B cell (primary cell): ENCODE data around the gene FAM53C. TPM values are rescaled to one million over a fixed set of nuclear protein-coding genes. Genes with fewer than 3 reads are reported as not detected.

Source experiments
- ATAC-seq: fragments of 200-7000 bp; cut with Tn5 transposase; one replicate; pipeline ENCODE4 v1.10.0; 2021; ENCODE audit warnings: low read depth, mild to moderate bottlenecking, moderate number of reproducible peaks, moderate library complexity
- CTCF ChIA-PET: fragments of 350-600 bp; sonication (Branson Sonifier 250); formaldehyde crosslinking; loops from one replicate; lab custom pipeline; 2021; ENCODE audit warnings: antibody characterized with exemption, inconsistent platforms; lab: Charles Lee
- POLR2A ChIA-PET: fragments of 350-600 bp; sonication (Branson Sonifier 250); formaldehyde crosslinking; loops from one replicate; lab custom pipeline; 2021; ENCODE audit warnings: antibody characterized with exemption; lab: Charles Lee
- DNase-seq: peaks from one replicate; pipeline ENCODE4 v3.0.0; 2013
- H2AFZ ChIP-seq: 2 replicates; pipeline ENCODE4 v1.6.1; 2012; ENCODE audit warnings: mild to moderate bottlenecking, low read depth, low read length; ENCODE audit not compliant: insufficient read depth, poor library complexity, severe bottlenecking
- H3K27ac ChIP-seq, 2 donors: 1 replicate in 1 of 2; 2 replicates in 1 of 2; pipeline ENCODE4 v1.5.1; 2012 to 2013; ENCODE audit warnings: low read length in 2 of 2, mild to moderate bottlenecking in 2 of 2, moderate library complexity in 1 of 2
- H3K27me3 ChIP-seq, 4 experiments: fragments of 200-600 bp in 1 of 4; sonication (generic) in 1 of 4; replicated peaks in 1 of 4; 1 replicate in 2 of 4; 2 replicates in 2 of 4; pipeline versions ENCODE4 v1.6.1 to v1.7.0; 2013 to 2016; ENCODE audit warnings: low read length in 3 of 4, mild to moderate bottlenecking in 2 of 4, mixed read lengths in 1 of 4, moderate library complexity in 1 of 4; ENCODE audit not compliant: insufficient read depth in 4 of 4, control insufficient read depth in 3 of 4; ENCODE audit errors: control extremely low read depth in 1 of 4
- H3K36me3 ChIP-seq, 2 experiments: replicated peaks in 1 of 2; 1 replicate in 1 of 2; 2 replicates in 1 of 2; pipeline versions ENCODE4 v1.6.1 to v1.7.1; 2013; ENCODE audit warnings: low read length in 1 of 2; ENCODE audit not compliant: insufficient read depth in 2 of 2, control insufficient read depth in 1 of 2; ENCODE audit errors: control extremely low read depth in 1 of 2, extremely low read depth in 1 of 2
- H3K4me1 ChIP-seq, 2 donors: fragments of 200-600 bp in 1 of 2; sonication (generic) in 1 of 2; 1 replicate in 1 of 2; 2 replicates in 1 of 2; pipeline versions ENCODE4 v1.5.1 to v1.6.1; 2013 to 2017; ENCODE audit warnings: low read length in 2 of 2; ENCODE audit not compliant: control insufficient read depth in 2 of 2, insufficient read depth in 2 of 2
- H3K4me2 ChIP-seq: replicated peaks from 2 replicates; pipeline ENCODE3; 2012; ENCODE audit warnings: mild to moderate bottlenecking, low read depth, low read length; ENCODE audit not compliant: poor library complexity, severe bottlenecking
- H3K4me3 ChIP-seq, 5 experiments: fragments of 200-600 bp in 1 of 5; sonication (generic) in 1 of 5; 1 replicate in 3 of 5; 2 replicates in 2 of 5; pipeline versions ENCODE4 v1.5.1 to v1.7.0; 2011 to 2016; ENCODE audit warnings: low read length in 4 of 5, mild to moderate bottlenecking in 4 of 5, low read depth in 2 of 5, control low read depth in 1 of 5, moderate library complexity in 1 of 5; ENCODE audit not compliant: insufficient read depth in 1 of 5; ENCODE audit errors: control extremely low read depth in 1 of 5, extremely low read depth in 1 of 5
- H3K79me2 ChIP-seq: fragments of 200-600 bp; sonication (generic); one replicate; pipeline ENCODE4 v1.6.0; 2016; ENCODE audit warnings: low read length; ENCODE audit not compliant: control insufficient read depth, insufficient read depth
- H3K9ac ChIP-seq: fragments of 200-600 bp; sonication (generic); 2 replicates; pipeline ENCODE4 v1.6.1; 2017; ENCODE audit warnings: mild to moderate bottlenecking, low read length, moderate library complexity
- H3K9me3 ChIP-seq, 3 donors: one replicate each; pipeline versions ENCODE4 v1.6.1 to v1.7.1; 2013; ENCODE audit warnings: low read length in 2 of 3; ENCODE audit not compliant: control insufficient read depth in 2 of 3, insufficient read depth in 1 of 3; ENCODE audit errors: control extremely low read depth in 1 of 3
- H4K20me1 ChIP-seq: 2 replicates; pipeline ENCODE4 v1.6.0; 2012; ENCODE audit warnings: mild to moderate bottlenecking, low read length; ENCODE audit not compliant: insufficient read depth, control insufficient read depth, poor library complexity, severe bottlenecking
- H3K27ac Mint-ChIP-seq: one replicate; pipeline ENCODE4 v1.8.0; 2021; ENCODE audit warnings: mixed read lengths
- H3K27me3 Mint-ChIP-seq: one replicate; pipeline ENCODE4 v1.8.0; 2021; ENCODE audit warnings: mixed read lengths
- H3K4me1 Mint-ChIP-seq: one replicate; pipeline ENCODE4 v1.8.0; 2021; ENCODE audit warnings: mixed read lengths
- H3K4me3 Mint-ChIP-seq: one replicate; pipeline ENCODE4 v1.8.0; 2021; ENCODE audit warnings: mixed read lengths
- H3K9me3 Mint-ChIP-seq: one replicate; pipeline ENCODE4 v1.8.0; 2022; ENCODE audit warnings: mixed read lengths; ENCODE audit not compliant: insufficient read depth
- CTCF ChIP-seq: fragments of 200-600 bp; IDR thresholded peaks from one replicate; pipeline ENCODE4 v1.8.0; 2022; ENCODE audit warnings: antibody characterized with exemption, mild to moderate bottlenecking
- EZH2 ChIP-seq: IDR thresholded peaks from 2 replicates; pipeline ENCODE4 v1.6.1; 2012; ENCODE audit warnings: borderline replicate concordance, low read depth, mild to moderate bottlenecking, moderate library complexity, low read length; ENCODE audit not compliant: insufficient read depth, poor library complexity, severe bottlenecking
- WGBS: methylation state at CpG from one replicate; pipeline ENCODE4 v1.1.5; 2013; ENCODE audit warnings: missing lambda C conversion rate; ENCODE audit not compliant: insufficient coverage; 5-methylcytosine and 5-hydroxymethylcytosine counted together
- intact Hi-C: fragments of 100-400 bp; cut with micrococcal nuclease; formaldehyde crosslinking; loops from one replicate; pipeline ENCODE4 v1.10.0; 2022
- polyA plus RNA-seq: library from polyadenylated mRNA; depleted of rRNA; stranded (reverse); fragments of >200 nt; gene quantifications from 2 replicates; pipeline ENCODE4 v1.2.3, GENCODE V29; 2012
- total RNA-seq, 2 donors: library from RNA; stranded (reverse); fragments of 120-200 nt in 1 of 2; gene quantifications; 1 replicate in 1 of 2; 2 replicates in 1 of 2; pipeline versions ENCODE4 v1.2.3 to v1.2.4, GENCODE V29; 2013 to 2022

Gene FAM53C
- total and polyA plus RNA-seq, 2 donors (not counting 1 experiment from before 2014, with no cell fraction given), result 29.8 to 44.9 TPM

DNA sequence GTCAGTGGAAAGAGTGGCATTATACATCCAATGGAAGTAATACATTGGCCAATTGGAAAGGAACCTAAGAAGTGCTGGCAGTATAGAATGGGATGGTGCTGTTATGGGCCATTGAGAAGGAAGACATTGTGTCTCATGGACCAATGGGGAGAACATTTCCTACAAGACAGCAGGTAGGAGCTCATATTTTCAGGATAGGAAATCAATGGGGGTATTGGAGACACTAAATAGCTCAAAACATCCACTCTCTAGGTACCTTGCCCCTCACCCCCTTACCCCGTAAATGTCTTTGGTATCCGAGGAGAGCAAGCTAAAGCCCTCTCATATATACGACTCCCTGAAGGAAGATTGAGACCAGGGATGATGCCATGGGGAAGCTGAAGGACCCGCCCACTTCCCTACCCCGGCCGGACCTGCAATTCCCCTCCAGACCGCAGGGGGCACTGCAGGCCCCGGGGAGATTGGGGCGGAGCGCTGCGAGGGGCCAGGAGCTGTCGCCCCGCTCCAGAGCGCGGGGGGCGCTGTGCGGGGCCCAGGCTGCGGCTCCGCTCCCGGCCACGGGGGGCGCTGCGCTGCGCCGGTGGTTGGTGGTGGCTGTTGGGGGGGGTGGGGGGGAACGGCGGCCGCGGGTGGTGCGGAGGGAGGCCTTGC lies 14.1 kb downstream of the FAM53C start, which contains the start of gene KDM3B:
KDM3B (plus strand) TSS at position 615 of the 651 bp plus-strand sequence. CDS start 111 bp downstream, outside the sequence.
- Mint-ChIP-seq H3K4me1 (peaks cover 46% of the 10 kb centered on the region), H3K27me3 (no peaks in the 10 kb centered on the region), H3K9me3 (no peaks in the 10 kb centered on the region), H3K4me3 (peak within 1 kb of the TSS; percentile 95), H3K27ac (peak within 1 kb of the TSS; percentile 96)
- H2AFZ ChIP-seq, result peak within 1 kb of the TSS; percentile 74
- ChIA-PET POLR2A (interaction anchor here (0.6 to 4.9 kb wide), 7 partner anchors 14 to 599 kb away, joined by 3 to 107 read pairs (median 6); partner anchors contain the start of genes CDC25C, EGR1, ETF1 and FAM53C), CTCF (interaction anchor here (0.6 to 9.3 kb wide), 32 partner anchors 15 to 922 kb away, joined by 3 to 278 read pairs (median 4); partner anchors contain the start of genes BRD8, CDC23, CDC25C and CTNNA1)
- H3K36me3 ChIP-seq, result peaks cover 0 to 15% of the 10 kb centered on the region in 2 experiments
- H3K27ac ChIP-seq, result peak within 1 kb of the TSS; percentile 97
- DNase-seq (peak; percentile 94), ATAC-seq (peak; percentile 86)
- H3K4me2 ChIP-seq, result peak within 1 kb of the TSS; percentile 73
- intact Hi-C loops, result loop anchor here (1.0 to 10.0 kb wide), 4 partner anchors 15 to 923 kb away; partner anchors contain the start of genes FAM13B and REEP2
- H3K9ac ChIP-seq, result peak within 1 kb of the TSS; percentile 94
- 0% methylated on average over 17 of the region's 30 CpGs for WGBS
- peak within 1 kb of the TSS; percentile 78 to 96 (median 89) for H3K4me3 ChIP-seq
- no peaks in the 10 kb centered on the region for H3K27me3 ChIP-seq
- H3K4me1 ChIP-seq, result peaks cover 25 to 30% of the 10 kb centered on the region in 2 donors
- TF ChIP-seq CTCF, result peak; percentile 90
- TF ChIP-seq EZH2, result no peak
- peaks cover 54% of the 10 kb centered on the region for H3K79me2 ChIP-seq
- H4K20me1 ChIP-seq, result peaks cover 30% of the 10 kb centered on the region
- H3K9me3 ChIP-seq, result peaks cover 0 to 7% (median 4%) of the 10 kb centered on the region in 3 donors
